IPS DF 4.7 (cell line): ENCODE measurements around the gene UNC13C.

Source experiments
- DNase-seq: peaks from one replicate; pipeline ENCODE4 v3.0.0-alpha.2; 2013; ENCODE audit warnings: low spot score; ENCODE audit errors: extremely low read depth

Gene UNC13C

DNA sequence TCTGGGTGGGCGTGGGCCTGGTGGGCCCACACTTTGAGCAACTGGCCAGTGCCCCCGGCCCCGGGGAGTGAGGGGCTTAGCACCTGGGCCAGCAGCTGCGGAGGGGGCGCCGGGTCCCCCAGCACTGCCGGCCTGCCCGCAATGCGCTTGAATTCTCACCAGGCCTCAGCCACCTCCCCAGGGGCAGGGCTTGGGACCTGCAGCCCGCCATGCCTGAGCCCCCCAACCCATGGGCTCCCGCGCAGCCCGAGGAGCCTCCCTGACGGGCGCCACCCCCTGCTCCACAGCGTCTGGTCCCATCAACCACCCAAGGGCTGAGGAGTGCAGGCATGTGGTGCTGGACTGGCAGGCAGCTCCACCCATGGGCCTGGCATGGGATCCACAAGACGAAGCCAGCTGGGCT lies 484.3 kb downstream of the UNC13C start:
- DNase-seq, result no peak

DNA sequence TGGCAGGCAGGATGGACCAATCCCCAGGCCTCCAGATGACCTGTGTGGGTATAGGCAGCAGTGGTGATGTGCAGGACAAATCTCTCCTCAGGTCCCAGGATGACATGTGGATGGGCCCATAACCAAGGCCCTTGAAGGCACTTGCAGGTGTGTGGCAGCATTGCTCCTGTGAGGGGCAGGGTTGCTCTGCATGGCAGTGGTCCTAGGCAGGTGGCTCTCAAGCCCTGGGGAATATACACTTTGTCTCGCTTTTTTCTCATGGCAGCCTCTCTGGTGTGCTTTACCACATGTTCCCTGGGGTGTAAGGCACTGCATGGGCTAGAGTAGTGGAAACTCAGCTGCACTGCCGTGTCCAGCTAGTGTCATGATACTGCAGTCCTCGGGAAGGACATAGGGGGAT lies 503.6 kb downstream of the UNC13C start:
- no peak for DNase-seq

DNA sequence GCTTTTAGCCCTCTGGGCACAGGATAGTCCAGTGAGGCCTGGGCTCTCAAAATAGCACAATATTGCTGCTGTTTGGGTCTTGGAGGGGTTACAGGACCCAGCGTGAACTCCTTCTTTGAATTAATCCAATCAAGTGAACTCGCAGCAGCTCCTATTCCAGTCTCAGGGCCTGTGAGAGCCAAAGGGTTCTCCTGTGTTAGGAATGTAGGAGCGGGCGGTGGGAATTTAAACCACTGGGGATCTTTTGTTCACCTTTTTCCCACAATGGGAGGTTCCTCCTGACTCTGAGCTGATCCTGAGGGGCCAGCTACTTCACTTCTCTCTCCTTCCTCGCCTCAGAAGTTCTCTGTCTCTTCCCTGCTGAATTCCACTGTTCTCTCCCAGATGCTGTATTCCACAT lies 504.0 kb downstream of the UNC13C start:
- DNase-seq, result no peak

DNA sequence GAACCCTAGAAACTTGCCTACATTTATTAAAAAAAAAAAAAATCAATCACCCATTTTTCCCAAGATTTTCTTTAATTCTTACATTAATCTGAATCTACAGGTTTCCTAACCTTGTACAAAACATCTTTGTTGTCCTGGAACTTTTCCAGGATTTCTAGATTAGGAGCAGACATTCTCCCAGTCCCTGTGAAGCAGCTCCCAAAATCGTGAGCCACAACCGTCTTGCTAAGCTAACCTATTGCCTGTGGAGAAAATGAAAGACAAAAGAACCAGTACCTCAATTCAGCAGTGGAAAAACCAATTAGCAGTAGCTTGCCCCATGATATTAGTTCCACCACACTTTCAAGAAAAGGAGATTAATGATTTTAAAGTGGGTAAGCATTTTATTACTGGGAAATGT lies 522.1 kb downstream of the UNC13C start:
- DNase-seq, result no peak

DNA sequence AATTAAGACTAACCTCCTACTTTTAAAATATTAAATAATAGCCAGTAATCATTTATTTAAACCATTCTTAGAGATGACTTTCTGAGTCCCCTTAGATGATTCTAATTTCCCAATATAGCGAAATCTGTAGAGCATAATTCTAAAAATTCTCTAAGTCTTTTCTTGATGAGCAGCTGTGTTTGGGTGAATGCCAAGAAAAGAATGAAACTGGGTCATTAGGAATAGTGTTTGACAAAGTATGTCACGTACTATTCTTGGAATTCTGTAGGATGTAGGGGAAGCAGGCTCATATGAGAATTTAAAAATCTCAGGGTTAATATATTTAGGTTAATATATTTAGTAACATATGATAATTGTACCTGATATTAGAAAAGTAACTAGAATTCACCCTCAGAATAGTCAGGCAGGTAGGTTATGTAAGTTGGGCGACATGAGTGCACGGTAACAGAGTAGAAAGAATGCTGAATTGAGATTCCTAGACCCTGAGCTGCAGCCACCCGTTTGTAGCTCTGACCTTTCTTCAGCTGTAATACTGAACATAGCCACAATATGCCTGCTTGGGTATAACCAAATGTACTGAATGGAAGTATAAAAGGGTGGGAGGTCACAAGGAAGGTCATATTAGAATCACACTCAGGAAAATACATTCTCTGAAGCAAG lies 524.3 kb downstream of the UNC13C start:
- DNase-seq, result no peak

DNA sequence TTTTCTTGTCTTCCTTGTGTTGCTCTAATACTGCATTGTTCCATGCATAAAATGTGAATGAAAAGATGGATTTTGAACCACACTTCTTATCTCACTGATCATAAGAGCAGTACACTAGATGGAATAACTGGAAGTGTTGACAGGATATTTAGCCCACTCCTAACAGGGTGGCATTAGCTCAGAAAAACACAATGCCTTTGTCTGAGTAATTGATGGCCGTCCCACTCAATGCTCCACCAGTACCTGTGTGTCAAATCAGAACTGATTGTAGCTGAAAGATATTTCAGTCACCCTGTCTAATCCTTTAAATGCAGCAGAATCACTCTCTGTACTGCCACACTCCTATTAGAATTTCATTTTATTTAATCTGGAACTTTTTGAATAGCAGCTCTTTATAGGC lies 526.5 kb downstream of the UNC13C start:
- DNase-seq, result no peak

DNA sequence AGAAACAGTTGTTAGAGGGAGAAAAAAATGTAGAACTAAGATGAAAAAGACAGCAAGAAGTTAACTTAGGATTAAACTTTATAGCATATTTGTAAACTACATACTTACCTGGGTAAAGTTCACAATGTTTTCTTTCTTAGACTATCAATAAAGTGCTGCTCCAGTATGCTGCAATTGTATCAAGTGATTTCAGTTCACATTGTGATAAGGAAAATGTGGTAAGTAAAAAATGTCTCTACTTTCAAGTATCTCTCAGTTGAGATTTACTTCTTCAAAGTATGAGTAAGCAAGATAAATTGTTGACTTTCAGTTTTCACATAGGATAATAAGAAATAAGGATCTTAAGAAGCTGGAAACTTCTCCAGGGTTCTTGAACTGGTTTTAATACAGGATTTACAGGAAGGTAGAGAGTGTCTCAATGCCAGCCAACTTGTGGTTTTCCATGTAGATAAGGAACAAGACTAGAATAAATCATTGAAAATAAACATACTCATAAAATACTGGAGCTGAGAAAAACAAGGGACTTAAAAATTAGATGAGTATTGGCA lies 528.8 kb downstream of the UNC13C start:
- no peak for DNase-seq

DNA sequence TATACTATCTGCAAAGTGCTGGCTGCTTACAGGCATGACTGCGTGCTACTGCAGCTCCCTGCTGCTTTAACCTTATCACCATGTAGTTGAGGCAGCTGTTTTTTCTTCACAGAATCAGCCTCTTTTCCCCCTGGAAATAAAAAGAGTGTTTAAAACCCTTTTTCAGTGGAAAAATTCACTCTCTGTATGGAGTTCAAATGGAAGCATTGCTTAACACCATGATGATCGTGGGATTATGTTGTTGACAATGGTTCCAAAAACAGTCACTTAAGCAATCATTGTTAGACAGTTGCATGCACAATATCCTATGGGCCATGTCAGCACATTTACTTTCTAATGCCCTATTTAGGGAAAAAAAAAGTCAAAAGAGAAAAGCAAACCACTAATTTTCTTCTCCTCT lies 536.4 kb downstream of the UNC13C start:
- no peak for DNase-seq

DNA sequence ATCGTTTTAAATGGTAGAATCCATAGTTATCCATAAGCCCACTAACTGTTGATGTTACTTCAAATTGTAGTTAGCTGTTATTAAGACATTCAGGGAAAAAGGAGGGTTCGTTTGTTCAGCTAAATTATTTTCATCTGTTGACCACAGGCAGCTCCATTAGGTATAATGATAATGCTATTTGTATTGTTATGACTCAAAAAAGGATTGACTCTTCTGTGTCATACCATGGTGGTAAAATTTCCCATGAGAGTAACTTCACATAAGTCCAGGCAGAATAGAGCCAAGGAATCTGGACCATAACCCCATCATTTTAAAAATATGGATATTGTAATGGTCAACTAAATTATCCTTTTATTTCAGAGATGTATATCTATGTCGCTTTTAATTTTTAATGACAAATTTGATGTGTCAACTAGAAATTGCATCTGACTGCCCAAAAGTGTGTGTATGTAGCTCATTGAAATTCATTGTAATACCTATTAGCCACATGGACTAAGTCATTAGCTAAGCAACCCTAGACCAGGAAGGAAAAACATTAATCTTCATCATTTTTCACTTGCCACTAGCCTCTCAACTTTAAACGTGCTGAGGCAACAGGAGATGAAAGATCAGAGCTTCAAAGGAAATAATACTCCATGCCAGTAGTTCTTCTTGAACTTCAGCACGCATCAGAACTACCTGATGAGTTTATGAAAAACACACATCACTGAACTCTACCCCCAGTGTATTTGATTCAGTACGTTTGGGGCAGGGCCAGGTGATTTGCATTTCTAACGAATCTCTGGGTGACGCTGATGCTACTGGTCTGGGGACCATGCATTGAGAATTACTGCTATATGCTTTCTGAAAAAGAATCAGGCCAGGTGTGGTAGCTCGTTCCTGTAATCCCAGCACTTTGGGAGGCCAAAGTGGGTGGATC lies 537.7 kb downstream of the UNC13C start:
- no peak for DNase-seq

DNA sequence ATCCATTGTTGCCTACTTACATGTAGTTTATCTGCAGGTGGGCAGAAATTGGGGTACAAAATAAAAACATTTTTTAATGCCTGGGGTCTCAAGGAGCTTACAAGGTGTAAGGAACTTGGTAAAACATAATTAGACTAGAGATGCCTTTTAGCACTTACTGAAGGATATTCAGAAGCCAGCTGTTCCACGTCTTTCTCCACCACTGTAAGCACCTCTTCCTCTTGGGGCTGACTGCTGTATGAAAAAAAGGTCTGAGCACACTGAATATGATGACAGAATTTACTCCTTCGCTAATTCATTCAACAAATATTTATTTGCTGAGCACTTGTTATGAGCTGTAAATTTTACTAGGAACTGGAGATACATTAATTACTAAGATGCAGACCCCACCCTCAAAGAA lies 539.1 kb downstream of the UNC13C start:
- DNase-seq, result no peak

DNA sequence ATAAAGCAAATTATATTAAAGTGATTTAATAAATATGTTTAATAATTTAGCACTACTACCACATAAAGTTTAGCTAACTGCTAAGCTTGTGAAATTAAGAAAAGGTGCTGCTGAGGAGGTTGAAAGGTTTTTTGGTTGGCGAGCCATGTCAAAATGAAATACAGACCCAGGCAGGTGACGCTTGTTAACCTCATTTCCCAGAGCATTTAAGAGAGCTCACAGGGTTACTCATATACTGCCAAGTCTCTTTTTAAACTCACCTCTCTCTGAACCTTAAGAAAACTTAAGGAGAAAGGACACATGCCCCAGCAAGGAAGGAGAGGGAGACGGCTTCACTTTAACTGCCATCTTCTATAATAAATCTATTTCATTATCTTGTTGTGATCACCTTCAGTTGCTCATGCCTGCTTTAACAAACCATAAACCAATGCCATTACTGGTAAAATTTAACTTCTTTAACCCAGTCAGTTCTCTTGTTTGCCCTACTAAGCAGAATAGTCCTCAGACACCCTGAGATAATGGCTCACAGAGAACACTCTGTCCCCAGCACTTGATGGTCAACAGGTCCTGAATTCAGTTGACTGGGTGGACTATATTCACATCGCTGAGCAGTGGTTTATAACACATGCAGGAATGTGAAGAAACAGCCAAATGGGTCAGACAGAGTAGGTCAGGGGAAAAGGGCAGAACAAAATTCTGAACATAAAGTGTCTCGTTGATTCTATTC lies 540.1 kb downstream of the UNC13C start:
- no peak for DNase-seq

DNA sequence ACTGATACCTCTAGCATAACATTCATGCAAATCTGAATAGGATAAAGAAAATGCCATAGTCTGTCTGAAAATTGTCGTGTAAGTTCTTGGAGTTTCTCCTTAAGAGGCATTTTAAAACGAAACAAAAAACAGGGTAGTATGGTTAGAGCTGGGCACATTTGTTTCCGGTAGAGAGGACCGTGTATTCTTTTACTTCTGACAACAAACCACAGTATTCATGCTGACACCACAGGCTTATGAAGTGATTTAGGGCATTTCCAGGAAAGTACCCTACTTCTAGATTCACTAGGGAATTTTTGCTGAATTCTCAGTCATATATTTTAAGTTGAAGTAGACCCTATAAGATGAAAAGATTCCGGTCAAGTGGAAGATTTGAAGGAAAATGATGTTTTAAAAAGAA lies 541.3 kb downstream of the UNC13C start:
- DNase-seq, result no peak

DNA sequence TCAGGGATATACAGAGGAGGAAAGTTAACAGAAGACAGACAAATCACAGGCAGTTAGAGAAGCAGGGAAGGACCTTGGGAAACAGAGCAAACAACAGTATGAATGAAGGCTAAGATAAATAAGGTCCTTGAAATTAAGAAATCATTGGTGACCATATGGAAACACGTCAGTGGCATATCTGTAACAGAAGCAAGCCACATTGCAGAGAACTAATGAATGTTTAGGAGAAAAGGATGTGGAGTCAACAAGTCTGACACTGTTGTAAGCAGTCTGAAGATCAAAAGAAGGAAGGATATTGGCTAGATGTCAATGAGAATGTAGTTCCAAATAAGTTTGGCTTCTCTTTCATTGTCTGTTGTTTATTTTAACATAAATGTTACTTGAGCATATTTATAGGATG lies 542.4 kb downstream of the UNC13C start:
- no peak for DNase-seq

DNA sequence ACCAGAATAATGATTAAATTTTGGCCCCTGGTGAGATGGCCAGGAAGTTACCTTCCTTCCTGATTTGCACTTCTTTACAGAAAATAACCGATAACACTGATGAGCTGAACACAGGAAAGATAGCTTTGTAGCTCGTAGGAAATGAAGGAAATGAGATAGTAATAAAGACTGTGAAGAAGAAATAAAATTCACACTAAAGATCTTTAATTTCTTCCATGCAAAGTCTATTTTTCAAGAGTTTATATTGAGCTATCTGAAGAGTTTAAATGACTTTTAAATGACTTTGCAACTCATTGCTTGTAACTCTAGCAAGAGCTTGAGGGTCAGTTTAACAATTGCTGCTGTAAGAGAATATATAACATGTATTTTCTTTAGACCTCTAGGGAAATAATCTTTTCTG lies 543.0 kb downstream of the UNC13C start:
- DNase-seq, result no peak

DNA sequence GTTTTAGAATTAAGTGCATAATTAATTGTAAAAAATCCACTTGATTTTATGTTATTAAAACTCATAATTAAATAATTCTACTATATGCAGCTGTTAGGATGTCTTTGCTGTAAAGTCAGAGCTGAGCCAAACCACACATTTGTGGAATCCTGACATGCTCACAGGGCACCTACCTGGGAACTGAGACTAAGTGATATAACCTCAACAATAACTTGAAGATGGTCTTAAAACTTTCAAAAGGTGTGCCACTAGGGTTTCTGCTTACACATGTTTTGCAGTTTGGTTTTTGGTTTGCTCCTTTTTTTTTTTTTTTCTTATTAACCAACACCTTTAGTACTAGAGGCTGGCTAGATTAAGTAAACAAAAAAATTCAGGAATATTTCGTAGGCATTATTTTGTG lies 549.8 kb downstream of the UNC13C start:
- DNase-seq, result no peak

DNA sequence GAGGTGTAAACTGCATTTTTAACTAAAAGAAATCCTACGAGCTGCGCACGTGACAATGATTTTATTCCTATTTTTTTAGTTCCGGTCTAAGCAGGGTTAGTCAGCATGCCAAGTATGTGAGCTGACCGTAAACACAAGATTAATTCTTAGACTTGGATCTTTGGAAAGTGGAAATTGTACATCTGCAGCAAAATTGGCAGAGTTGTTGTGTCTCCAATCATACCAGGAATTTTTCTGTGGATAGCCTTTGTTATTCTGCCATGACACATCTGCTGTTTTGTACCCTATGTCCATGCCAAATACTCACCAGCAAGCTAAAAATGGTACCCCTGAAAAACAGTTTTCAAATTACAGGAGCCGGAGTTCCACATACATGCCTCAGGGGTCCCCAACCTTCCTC lies 562.5 kb downstream of the UNC13C start:
- DNase-seq, result no peak

DNA sequence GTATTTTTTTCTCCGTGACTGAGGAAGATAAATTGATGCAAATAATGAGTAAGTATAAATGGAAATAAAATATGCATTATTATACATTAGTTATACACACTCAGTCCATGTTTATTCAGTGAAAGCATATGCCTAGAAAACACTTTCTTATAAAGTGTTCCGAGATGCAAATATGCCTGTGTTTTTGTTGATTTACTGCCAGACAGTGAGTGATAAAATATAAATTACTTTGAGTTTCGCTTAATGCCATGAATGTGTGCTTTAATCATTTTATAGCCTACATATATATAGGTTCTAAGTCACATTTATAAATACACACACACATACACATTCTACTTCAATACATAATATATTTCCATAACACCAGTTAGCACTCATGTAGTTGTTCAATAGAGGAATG lies 569.2 kb downstream of the UNC13C start:
- DNase-seq, result no peak

DNA sequence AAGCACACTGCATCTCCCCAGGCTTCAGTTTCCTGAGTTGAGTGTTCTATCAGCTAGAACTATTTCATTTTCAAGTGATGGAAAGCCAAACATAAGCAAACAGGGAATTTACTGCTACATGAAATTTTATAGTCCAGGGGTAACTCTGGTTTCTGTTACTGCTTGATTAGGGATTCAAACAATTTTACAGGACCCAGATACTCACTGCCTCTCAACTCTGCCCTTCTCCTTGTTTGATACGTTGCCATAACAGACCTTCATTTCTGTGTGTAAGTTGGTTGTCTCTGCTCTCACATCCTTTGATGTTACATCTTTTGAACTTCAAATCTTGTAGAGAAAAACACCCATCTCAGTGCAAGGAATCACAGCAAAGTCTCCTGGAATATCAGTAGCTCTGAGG lies 572.7 kb downstream of the UNC13C start:
- no peak for DNase-seq

DNA sequence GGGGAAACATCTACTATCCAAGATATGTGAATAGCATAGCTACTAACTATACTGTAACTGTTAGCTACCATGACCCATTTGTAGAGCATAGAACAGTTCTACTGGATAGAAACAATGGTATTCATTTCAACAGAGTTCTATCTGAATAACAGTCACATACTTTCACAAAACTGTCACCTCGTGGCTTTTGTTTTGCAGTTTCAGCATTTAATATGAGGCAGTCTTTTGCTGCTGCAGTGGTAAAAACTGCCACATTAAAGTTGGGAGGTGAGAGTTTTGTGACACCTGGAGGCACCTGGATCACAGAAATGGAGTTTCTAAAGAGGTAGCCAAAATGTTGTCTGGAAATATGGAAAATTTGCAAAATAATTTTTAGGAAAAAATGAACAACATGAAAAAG lies 578.0 kb downstream of the UNC13C start:
- no peak for DNase-seq

DNA sequence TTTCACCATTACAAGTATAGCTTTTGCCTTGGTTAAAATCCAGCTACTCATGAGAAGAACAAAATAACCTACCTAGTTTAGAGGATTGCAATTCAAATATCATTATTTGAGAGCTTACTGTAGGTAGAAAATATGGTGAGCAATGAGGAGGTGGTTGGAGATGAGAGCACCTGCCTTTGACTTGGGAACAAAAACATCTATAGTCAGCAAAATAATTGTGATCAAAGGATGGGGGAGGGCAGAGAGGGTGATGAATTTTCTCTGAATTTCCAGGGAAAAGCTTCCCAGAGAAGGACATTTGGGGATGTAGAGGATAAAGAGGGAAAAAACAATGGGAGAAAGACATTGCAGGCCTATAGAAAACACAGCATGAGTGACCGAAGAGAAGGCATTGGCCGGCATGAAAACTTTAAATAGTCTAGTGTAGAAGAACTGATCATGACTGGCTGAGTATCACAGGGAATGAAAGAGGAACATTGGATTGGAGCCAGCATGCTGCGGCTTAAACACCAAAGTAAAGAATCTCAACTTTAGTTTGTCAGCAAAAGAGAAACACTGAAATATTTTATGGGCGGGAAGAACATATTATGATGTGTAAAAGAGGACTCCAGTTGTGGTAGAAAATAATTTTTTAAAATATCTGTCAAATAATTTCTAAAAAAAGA lies 581.3 kb downstream of the UNC13C start:
- DNase-seq, result no peak

DNA sequence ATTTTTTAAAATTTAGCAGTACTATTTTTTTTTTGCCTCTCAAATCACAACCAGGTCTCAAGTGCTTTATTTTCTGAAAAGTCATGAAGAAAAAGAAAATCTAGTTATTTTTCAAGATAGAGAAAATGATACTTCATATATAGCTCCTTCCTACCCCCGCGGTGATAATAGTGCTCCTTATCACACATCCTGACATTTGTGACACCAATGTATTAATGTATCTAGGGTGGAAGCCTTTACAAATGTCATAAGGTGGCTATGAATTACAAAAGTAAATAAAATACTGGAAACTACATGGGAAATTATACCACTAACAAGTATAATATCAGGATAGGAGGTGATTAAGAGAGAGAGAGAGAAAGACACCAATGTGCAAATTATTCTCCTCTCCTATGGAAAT lies 582.2 kb downstream of the UNC13C start:
- DNase-seq, result no peak

DNA sequence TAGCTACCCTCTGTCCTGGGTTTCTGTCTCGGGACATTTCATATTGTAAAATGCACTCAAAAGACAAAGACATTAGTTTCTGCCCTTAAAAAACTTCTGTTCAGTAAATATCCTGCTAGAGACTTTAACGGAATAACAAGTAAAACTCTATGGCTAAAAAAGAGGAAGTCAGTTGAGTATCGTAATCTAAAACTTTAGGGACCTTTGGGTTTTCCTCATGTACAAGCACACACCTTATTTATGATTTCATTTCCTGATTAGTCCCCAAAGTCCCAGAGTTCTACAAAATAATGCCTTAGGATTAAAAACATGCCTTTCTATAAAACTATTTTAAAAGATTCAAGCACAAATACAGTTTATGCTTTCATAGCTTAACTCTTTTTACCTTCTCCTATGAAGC lies 585.9 kb downstream of the UNC13C start:
- no peak for DNase-seq
